HepG2 (cell line): ENCODE measurements around the gene KDM6B. TPM values are rescaled to one million over a fixed set of nuclear protein-coding genes. Genes with fewer than 3 reads are reported as not detected.
A peak's percentile ranks its signal among the peaks of the same experiment; 100 is the strongest.

Source experiments
- BRF2 ChIP-seq: sonication (generic); formaldehyde crosslinking; IDR thresholded peaks from 2 replicates; pipeline ENCODE4 v1.8.1; 2022; ENCODE audit warnings: mild to moderate bottlenecking, missing genetic modification reagents
- CERS6 ChIP-seq: sonication (generic); formaldehyde crosslinking; IDR thresholded peaks from 2 replicates; pipeline ENCODE4 v1.5.0; 2020; ENCODE audit warnings: missing genetic modification reagents
- DBP ChIP-seq: sonication (generic); formaldehyde crosslinking; IDR thresholded peaks from 2 replicates; pipeline ENCODE4 v1.4.0; 2020; ENCODE audit warnings: missing genetic modification reagents; ENCODE audit errors: not compliant biosample characterization
- HDAC1 ChIP-seq: sonication (generic); formaldehyde crosslinking; IDR thresholded peaks from 2 replicates; pipeline ENCODE4 v1.5.1; 2020; ENCODE audit warnings: mild to moderate bottlenecking, missing genetic modification reagents
- KLF13 ChIP-seq: sonication (generic); formaldehyde crosslinking; IDR thresholded peaks from 2 replicates; pipeline ENCODE4 v1.4.0; 2020; ENCODE audit warnings: mild to moderate bottlenecking, missing genetic modification reagents
- NFIB ChIP-seq: sonication (generic); formaldehyde crosslinking; IDR thresholded peaks from 2 replicates; pipeline ENCODE4 v1.9.0; 2021; ENCODE audit warnings: missing genetic modification reagents, mild to moderate bottlenecking, borderline replicate concordance
- SCMH1 ChIP-seq: sonication (generic); formaldehyde crosslinking; IDR thresholded peaks from 2 replicates; pipeline ENCODE4 v1.9.0; 2021; ENCODE audit warnings: missing genetic modification reagents, mild to moderate bottlenecking, borderline replicate concordance
- TFE3 ChIP-seq: IDR thresholded peaks from 2 replicates; pipeline ENCODE4 v1.6.1; 2016
- XBP1 ChIP-seq: sonication (generic); formaldehyde crosslinking; IDR thresholded peaks from 2 replicates; pipeline ENCODE4 v1.5.0; 2020; ENCODE audit warnings: missing genetic modification reagents
- ZBTB1 ChIP-seq: sonication (generic); formaldehyde crosslinking; IDR thresholded peaks from 2 replicates; pipeline ENCODE4 v1.4.0; 2020; ENCODE audit warnings: missing genetic modification reagents, borderline replicate concordance
- ZEB1 ChIP-seq: IDR thresholded peaks from 2 replicates; pipeline ENCODE4 v1.6.1; 2012; ENCODE audit warnings: mild to moderate bottlenecking, low read depth, inconsistent platforms; ENCODE audit not compliant: insufficient replicate concordance
- ZMAT5 ChIP-seq: sonication (generic); formaldehyde crosslinking; IDR thresholded peaks from 2 replicates; pipeline ENCODE4 v1.5.0; 2020; ENCODE audit warnings: mild to moderate bottlenecking, low read depth, missing genetic modification reagents, borderline replicate concordance
- ZNF160 ChIP-seq: sonication (generic); formaldehyde crosslinking; IDR thresholded peaks from 2 replicates; pipeline ENCODE4 v1.8.0; 2022; ENCODE audit warnings: mild to moderate bottlenecking, inconsistent platforms, missing genetic modification reagents
- ZNF205 ChIP-seq: IDR thresholded peaks from 2 replicates; pipeline ENCODE4 v1.6.1; 2018; ENCODE audit warnings: missing biosample characterization, missing genetic modification reagents
- ZNF317 ChIP-seq: sonication (generic); formaldehyde crosslinking; IDR thresholded peaks from 2 replicates; pipeline ENCODE4 v1.5.0; 2020; ENCODE audit warnings: mild to moderate bottlenecking, missing genetic modification reagents
- ZNF468 ChIP-seq: sonication (generic); formaldehyde crosslinking; IDR thresholded peaks from 2 replicates; pipeline ENCODE4 v1.8.0; 2022; ENCODE audit warnings: mild to moderate bottlenecking, moderate library complexity, missing genetic modification reagents
- ZNF501 ChIP-seq: sonication (generic); formaldehyde crosslinking; IDR thresholded peaks from 2 replicates; pipeline ENCODE4 v1.5.1; 2020; ENCODE audit warnings: mild to moderate bottlenecking, moderate library complexity, missing genetic modification reagents
- ZNF691 ChIP-seq: sonication (generic); formaldehyde crosslinking; IDR thresholded peaks from 2 replicates; pipeline ENCODE4 v1.4.0; 2020; ENCODE audit warnings: missing genetic modification reagents, low read depth, mild to moderate bottlenecking, borderline replicate concordance
- ZNF768 ChIP-seq: sonication (generic); formaldehyde crosslinking; IDR thresholded peaks from 2 replicates; pipeline ENCODE4 v1.4.0; 2020; ENCODE audit warnings: missing genetic modification reagents
- ZNF770 ChIP-seq: sonication (generic); formaldehyde crosslinking; IDR thresholded peaks from 2 replicates; pipeline ENCODE4 v1.5.0; 2020; ENCODE audit warnings: mild to moderate bottlenecking, missing genetic modification reagents
- ZNF781 ChIP-seq: sonication (generic); formaldehyde crosslinking; IDR thresholded peaks from 2 replicates; pipeline ENCODE4 v1.5.1; 2020; ENCODE audit warnings: borderline replicate concordance, mild to moderate bottlenecking, missing genetic modification reagents; ENCODE audit errors: not compliant biosample characterization
- polyA plus RNA-seq, 8 experiments: library from polyadenylated mRNA; depleted of rRNA in 3 of 8; stranded (reverse) in 7 of 8; unstranded in 1 of 8; fragments of >200 nt; fragmentation: Illumina TruSeq in 4 of 8; extraction: Trizol in 4 of 8; gene quantifications; 2 replicates each; pipeline versions ENCODE4 v1.2.1 to v1.2.3, GENCODE V29; 2011 to 2016; ENCODE audit warnings: low read depth in 4 of 8, missing spikeins in 1 of 8, mixed read lengths in 1 of 8; ENCODE audit not compliant: insufficient read depth in 1 of 8
- total RNA-seq, 5 experiments: library from RNA; depleted of rRNA; stranded (reverse); fragments of >200 nt; fragmentation: Illumina TruSeq; extraction: Trizol; gene quantifications; 2 replicates each; pipeline ENCODE4 v1.2.3, GENCODE V29; 2016; ENCODE audit warnings: low read depth in 1 of 5

The KDM6B gene
- total and polyA plus RNA-seq, 2 of the 13 experiments (the other 11 are each of a cell fraction or from before 2014, with no cell fraction given) = 1.3 to 2.1 TPM

- TF ChIP-seq ZNF770 (CRISPR knock-in tag) (no peak), ZNF468 (CRISPR knock-in tag) (no peak), ZMAT5 (no peak), CERS6 (CRISPR knock-in tag) (no peak), ZNF317 (no peak), ZBTB1 (CRISPR knock-in tag) (no peak), TFE3 (CRISPR knock-in tag) (no peak), DBP (no peak), ZNF691 (CRISPR knock-in tag) (peak; percentile 33; the same call in 1 of the 2 replicates), ZNF768 (CRISPR knock-in tag) (no peak), BRF2 (CRISPR knock-in tag) (no peak), KLF13 (CRISPR knock-in tag) (no peak), ZEB1 (no peak), HDAC1 (peak; percentile 53; the same call in 1 of the 2 replicates), XBP1 (no peak), ZNF781 (CRISPR knock-in tag) (no peak), SCMH1 (CRISPR knock-in tag) (no peak), NFIB (CRISPR knock-in tag) (no peak), ZNF205 (0 out of 2 replicates have a peak, but pooled peaks have one; percentile 34), ZNF160 (CRISPR knock-in tag) (no peak), ZNF501 (CRISPR knock-in tag) (no peak; the same call in 1 of the 2 replicates)
Measured at GRCh38 chr17:7844292-7845154, 10.5 kb downstream of the KDM6B start (continued).
